ENCODE measurements around the gene RSPH1.

Gene RSPH1

DNA sequence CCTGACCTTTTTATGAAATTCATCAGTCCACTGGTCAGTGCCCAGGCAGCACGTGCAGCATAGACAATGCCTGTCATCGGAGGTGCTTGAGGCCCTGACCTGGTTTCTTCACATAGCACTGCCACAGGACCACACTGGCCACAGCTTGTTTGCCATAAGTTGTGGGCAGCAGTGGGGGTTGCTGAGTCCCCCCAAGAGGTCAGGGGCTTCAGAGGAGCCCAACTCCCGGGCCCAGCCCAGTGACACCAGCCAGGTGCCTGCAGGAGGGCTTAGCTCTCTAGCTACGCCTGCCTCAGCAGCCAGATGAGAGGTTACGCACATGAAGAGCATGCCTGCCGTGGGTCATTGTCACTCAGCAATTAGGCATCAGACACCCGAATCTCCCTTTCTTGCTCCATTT is 50.7 kb downstream of the RSPH1 start:
- no peak for DNase-seq (ENCODE audit: low read depth)

DNA sequence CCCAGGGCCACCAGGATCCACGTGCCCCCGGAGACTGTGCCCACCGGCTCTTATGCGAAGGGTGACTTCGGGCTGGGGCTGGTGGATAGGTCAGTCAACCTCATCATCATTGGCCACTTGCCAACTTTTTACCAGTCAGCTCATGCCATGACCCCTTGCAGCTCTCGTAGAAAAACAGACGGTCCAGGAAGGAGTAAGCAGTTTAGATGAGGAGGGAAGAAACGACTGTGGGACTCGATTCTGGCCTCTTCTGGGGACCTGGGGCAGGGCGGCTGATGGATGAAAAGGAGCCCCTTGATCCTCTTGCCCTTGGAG is 51.3 kb downstream of the RSPH1 start:
- DNase-seq (ENCODE audit: low read depth) = no peak

DNA sequence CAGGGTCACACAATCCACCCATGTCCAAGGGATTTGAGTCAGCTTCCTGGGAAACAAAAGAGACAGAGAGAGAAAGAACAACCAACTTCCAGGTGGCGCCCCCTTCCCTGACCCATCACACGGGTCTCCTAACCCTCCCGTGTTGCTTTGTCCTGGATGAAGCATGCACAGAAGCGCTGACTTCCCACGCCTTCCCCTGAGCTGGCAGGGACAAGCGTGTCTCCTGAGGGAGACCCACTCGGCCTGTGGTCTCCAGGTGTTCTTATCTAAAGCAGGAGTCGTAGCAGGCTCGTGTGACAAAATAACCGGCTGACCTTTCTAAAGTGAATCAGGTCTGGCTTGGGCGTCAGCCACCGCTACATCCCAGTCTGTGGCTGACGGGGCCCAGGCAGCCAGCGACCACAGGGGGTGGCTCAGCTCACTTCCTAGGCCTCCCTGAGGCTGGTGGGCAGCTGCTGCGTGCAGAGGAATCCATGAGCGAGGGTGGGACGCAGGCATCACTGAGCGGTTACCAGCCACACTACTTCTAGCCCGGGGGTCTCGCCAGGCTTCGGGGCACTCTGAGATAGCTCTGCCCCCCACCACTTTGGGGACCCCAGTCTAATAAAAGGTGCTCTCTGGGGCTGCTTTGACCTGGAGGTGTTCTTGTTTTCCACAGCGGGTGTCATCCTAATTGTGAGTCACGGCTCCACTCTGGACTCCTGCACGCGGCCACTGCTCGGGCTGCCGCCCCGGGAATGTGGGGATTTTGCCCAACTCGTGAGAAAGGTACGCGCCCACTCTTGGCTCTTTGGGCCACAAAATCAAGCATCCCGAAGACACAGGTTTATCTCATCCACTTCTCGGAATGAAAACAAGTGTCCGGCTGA is 51.9 kb downstream of the RSPH1 start:
- no peak for DNase-seq (ENCODE audit: low read depth)

GRCh38 chr21:42443181-42443785 is 52.7 kb downstream of the RSPH1 start:
- DNase-seq (ENCODE audit: low read depth) = no peak

DNA sequence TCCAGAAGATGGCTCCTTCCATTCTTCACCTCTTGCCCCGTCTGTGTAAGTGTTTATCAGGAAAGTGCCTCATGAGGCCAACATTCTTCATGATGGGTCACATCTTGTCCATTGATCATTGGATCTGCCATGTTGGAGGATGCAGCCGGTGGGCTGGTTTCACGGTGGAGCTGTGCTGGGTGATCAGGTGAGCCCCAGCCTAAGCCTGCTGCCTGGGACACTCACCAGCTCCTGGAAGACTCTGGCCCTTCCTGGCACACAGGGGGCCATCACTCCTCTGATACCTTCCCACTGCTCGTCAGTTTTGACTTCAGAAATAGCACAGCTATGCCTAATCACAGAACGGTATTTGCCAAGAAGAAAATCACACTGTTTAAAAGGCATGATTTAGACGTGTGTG is 54.1 kb downstream of the RSPH1 start:
- DNase-seq (ENCODE audit: low read depth) = no peak

GRCh38 chr21:42440187-42440792 is 55.7 kb downstream of the RSPH1 start:
- no peak for DNase-seq (ENCODE audit: low read depth)

DNA sequence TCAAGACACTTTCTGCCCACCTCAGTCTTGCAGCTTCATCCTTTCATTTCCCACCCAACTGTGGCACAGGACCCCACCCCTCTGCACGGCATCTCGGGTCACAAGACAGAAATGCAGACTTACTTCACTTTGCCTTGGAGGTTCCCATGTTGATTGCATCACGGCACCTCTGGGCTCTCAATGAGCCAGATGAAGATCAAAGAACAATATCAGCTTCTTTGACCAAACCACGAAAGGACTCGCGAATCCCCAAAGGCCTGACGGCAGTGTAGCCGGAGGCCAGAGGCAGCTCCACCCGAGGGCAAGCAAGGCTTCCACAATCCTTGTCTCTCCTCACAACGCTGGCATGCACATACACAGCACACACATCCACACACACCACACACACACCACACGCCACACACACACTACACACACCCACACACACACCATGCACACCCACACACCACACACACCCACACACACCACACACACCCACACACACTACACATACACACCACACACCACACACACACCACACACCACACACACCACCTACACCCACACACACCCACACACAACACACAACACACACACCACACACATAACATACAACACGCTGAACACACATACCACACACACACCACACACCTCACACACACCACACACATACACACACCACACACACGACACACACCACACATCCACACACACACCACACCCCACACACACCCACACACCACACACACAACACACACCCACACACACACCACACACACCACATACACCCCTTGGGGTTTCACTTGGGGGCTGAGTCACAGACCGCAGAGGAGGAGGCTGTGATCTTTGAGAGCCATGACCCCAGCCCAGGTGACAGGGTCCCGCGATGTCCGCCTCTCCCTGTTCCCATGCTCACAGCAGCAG is 56.5 kb downstream of the RSPH1 start:
- DNase-seq (ENCODE audit: low read depth) = no peak

- DNase-seq (ENCODE audit: low read depth) = no peak
Observed at GRCh38 chr21:42438316-42439205, 57.5 kb downstream of the RSPH1 start.

- DNase-seq (ENCODE audit: low read depth) = no peak
Observed at GRCh38 chr21:42437786-42438185, 58.2 kb downstream of the RSPH1 start.

GRCh38 chr21:42436914-42437313 is 59.1 kb downstream of the RSPH1 start:
- DNase-seq (ENCODE audit: low read depth) = no peak

- DNase-seq (ENCODE audit: low read depth) = no peak
Observed at GRCh38 chr21:42435833-42436232, 60.2 kb downstream of the RSPH1 start.

DNA sequence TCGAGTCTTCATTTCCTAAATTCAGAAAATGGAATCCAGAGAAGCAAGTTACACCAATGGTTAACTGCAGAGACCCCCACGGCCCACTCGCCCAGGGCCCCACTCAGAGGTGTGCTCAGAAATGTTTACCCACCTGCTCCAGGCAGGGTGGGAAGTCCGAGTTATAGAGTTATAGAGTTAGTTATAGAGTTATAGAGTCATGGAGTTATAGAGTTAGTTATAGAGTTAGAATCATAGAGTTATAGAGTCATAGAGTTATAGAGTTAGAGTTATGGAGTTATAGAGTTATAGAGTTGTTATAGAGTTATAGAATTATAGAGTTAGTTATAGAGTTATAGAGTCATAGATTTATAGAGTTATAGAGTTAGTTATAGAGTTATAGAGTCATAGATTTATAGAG is 60.6 kb downstream of the RSPH1 start:
- DNase-seq (ENCODE audit: low read depth) = no peak

DNA sequence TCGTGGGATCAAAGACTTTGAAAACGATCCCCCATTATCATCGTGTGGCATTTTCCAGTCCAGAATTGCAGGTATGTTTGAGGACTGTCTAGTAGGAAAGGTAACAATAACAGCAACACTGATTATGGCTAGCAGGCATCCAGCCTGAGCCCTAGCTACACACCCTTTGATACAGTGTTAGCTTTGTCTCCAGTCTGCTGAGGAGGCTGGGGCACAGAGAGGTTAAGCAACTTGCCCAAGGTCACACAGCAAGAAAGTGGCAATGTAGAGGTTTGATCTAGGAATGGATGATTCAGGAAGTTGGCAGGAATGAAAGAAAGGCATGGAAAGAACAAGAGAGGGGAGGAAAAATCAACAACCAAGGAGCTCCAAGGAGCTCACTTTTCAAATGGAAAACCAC is 61.1 kb downstream of the RSPH1 start:
- no peak for DNase-seq (ENCODE audit: low read depth)

DNA sequence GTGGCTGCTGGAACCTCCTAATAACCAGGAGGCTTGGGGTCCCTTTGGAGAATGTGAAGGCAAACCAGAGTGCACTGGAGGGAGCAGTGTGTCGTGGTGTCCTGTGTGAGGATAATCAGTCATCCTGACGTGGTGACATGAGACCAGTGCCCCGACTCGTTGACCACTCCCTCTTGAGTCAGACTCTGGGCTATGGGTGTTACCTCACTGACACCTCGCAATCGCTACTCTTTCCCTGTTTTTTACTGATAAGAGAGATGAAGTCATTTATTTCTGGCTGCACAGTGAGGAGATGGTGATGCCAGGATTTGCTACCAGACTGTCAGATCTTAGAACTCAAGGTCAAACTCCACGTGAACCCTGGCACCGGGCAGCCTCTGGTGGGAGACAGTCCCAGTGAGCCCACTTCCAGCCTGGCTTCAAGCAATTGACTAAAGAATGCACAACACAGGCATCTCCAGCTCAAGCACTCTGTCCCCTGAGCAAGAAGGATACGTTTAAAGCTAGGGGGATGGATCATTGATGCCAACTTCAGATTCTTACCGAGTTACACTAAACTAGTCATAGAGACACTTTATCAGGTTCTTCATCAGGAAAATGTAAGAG is 62.0 kb downstream of the RSPH1 start:
- DNase-seq (ENCODE audit: low read depth) = no peak

DNA sequence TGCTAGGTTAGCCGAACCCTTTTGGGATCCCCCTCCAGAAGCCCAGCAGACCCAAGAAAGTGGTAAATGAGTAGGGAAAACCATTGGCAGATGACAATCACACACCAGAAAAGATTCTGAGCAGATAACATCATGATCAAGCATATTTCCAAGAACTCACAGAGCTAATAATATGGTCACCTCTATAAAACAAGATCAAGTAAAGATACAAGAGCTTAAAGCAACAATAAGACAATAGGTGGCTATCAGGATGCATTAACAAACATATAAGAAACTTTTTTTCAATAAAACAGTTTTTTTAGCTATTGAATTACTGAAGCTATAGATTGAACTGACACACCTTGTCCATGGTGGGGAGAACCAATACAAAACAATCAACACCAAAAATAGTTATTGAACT is 63.3 kb downstream of the RSPH1 start:
- DNase-seq (ENCODE audit: low read depth) = no peak

GRCh38 chr21:42431196-42431595 is 64.8 kb downstream of the RSPH1 start:
- DNase-seq (ENCODE audit: low read depth) = no peak

DNA sequence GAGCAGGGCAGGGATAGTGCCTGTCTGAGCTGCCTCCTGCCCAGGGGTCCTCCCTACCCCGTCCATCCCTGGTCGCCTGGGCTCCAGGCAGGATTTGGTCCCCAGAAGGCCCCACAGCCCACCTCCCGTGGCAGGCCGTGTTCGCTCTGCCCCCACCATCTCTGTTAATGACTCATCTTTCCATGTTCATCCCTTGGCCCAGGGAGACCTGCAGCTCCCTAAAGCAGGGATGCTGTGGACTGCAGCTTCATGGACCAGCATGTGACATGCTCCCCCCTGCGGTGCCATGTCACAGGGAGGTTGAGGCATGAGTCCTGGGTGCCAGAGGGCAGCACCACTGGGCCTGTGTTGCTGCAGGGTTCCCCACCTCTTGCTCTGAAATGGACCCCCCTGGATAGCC is 65.5 kb downstream of the RSPH1 start:
- DNase-seq (ENCODE audit: low read depth) = no peak

- DNase-seq (ENCODE audit: low read depth) = no peak
Observed at GRCh38 chr21:42429856-42430255, 66.2 kb downstream of the RSPH1 start.

GRCh38 chr21:42429021-42429420 is 67.0 kb downstream of the RSPH1 start:
- DNase-seq (ENCODE audit: low read depth) = no peak

DNA sequence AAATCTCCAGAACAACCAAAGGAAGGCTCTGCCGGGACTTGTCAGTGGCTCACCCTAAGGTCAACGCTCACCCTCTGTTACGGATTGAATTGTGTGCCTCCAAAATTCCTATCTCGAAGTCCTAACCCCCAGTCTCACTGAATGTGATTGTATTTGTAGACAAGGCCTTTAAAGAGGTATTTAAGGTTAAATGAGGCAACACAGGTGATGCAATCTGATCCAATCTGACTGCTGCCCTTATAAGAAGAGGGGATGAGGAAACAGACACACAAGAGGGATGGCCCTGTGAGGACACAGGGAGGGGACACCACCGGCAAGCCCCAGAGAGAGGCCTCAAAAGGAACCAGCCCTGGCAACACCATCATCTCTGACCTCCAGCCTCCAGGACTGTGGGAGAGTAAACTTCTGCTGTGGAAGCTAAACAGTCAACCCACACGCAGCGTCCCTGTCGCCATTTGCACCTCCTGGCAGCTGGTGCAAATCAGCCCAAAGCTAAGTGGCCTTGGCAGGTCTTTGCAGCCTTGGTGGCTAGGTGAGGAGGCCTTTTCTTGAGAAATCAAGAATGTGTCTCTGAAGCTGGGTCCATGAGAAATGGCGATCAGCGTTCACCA is 68.1 kb downstream of the RSPH1 start:
- DNase-seq (ENCODE audit: low read depth) = no peak
